ENCODE measurements around the gene SLC38A6. TPM values are rescaled to one million over a fixed set of nuclear protein-coding genes. Genes with fewer than 3 reads are reported as not detected.
A peak's percentile ranks its signal among the peaks of the same experiment; 100 is the strongest.

Gene SLC38A6
- total RNA-seq, 1 experiment from 2014 or later: 28.0 TPM

DNA sequence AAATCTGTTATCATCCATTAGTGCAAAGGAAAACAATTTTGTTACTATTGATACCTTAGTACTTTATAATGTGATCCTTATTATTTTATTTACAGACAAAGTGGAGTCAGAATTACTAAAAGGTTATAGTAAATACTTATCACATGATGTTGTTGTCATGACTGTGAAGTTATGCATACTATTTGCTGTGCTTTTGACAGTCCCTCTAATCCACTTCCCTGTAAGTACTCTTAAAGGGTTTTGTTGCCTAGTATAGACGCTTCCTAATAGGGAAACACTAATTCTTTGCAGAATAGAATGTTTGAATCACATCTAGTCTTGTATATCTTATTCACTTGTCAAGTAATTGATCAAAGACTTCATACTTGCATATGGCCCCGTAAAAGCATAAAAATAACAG is 69.4 kb downstream of the SLC38A6 start:
- Histone ChIP-seq H3K27me3 (replicated peaks; ENCODE audit: insufficient read depth, low read depth, low read length, poor library complexity) (no peaks in the 10 kb centered on the region), H3K4me1 (ENCODE audit: insufficient read depth, low read length, poor library complexity, severe bottlenecking) (peaks cover 24% of the 10 kb centered on the region), H3K9me3 (ENCODE audit: low read depth, low read length, poor library complexity, severe bottlenecking) (peaks cover 8% of the 10 kb centered on the region), H3K27ac (ENCODE audit: low read depth, low read length, poor library complexity, severe bottlenecking) (peak overlapping the region; percentile 34), H3K36me3 (ENCODE audit: insufficient read depth, low read length, poor library complexity, severe bottlenecking) (no peaks in the 10 kb centered on the region), H3K4me3 (ENCODE audit: low read depth, low read length, poor library complexity, severe bottlenecking) (no peak overlapping the region)
- no peak for TF ChIP-seq EZH2 (IDR thresholded peaks at IDR 0.05; ENCODE audit: borderline replicate concordance, low read depth, low read length, poor library complexity, severe bottlenecking)
- TF ChIP-seq CTCF (conservative IDR thresholded peaks at IDR 0.05; ENCODE audit: low read depth, low read length): no peak
- ChIA-PET CTCF (no interaction called here), POLR2A (ENCODE audit: low non-redundant PET) (no interaction called here)
- BruUV-seq (replicated peaks): no TSS peak
- intact Hi-C loops (cut with micrococcal nuclease; ENCODE audit: unreplicated experiment): no loop called here
- peak; percentile 45 for DNase-seq (ENCODE audit: low spot score)

- Histone ChIP-seq H3K27me3 (replicated peaks; ENCODE audit: insufficient read depth, low read depth, low read length, poor library complexity) (no peaks in the 10 kb centered on the region), H3K4me3 (ENCODE audit: low read depth, low read length, poor library complexity, severe bottlenecking) (no peak overlapping the region), H3K36me3 (ENCODE audit: insufficient read depth, low read length, poor library complexity, severe bottlenecking) (no peaks in the 10 kb centered on the region), H3K27ac (ENCODE audit: low read depth, low read length, poor library complexity, severe bottlenecking) (peak overlapping the region; percentile 34), H3K9me3 (ENCODE audit: low read depth, low read length, poor library complexity, severe bottlenecking) (peaks cover 8% of the 10 kb centered on the region), H3K4me1 (ENCODE audit: insufficient read depth, low read length, poor library complexity, severe bottlenecking) (peaks cover 24% of the 10 kb centered on the region)
- intact Hi-C loops (cut with micrococcal nuclease; ENCODE audit: unreplicated experiment): no loop called here
- ChIA-PET POLR2A (ENCODE audit: low non-redundant PET) (no interaction called here), CTCF (no interaction called here)
- peak; percentile 77 for DNase-seq (ENCODE audit: low spot score)
- TF ChIP-seq EZH2 (IDR thresholded peaks at IDR 0.05; ENCODE audit: borderline replicate concordance, low read depth, low read length, poor library complexity, severe bottlenecking) (no peak), CTCF (conservative IDR thresholded peaks at IDR 0.05; ENCODE audit: low read depth, low read length) (no peak)
- BruUV-seq (replicated peaks): no TSS peak
These were observed 70.0 kb downstream of the SLC38A6 start for GRCh38 chr14:61051051-61051450.

- no TSS peak for BruUV-seq (replicated peaks)
- H3K9me3 ChIP-seq (ENCODE audit: low read depth, low read length, poor library complexity, severe bottlenecking): peaks cover 8% of the 10 kb centered on the region
- no peak overlapping the region for H3K27ac ChIP-seq (ENCODE audit: low read depth, low read length, poor library complexity, severe bottlenecking)
- TF ChIP-seq EZH2 (IDR thresholded peaks at IDR 0.05; ENCODE audit: borderline replicate concordance, low read depth, low read length, poor library complexity, severe bottlenecking): no peak
- H3K27me3 ChIP-seq (replicated peaks; ENCODE audit: insufficient read depth, low read depth, low read length, poor library complexity): no peaks in the 10 kb centered on the region
- DNase-seq (ENCODE audit: low spot score): no peak
- CTCF ChIA-PET: no interaction called here
- peaks cover 24% of the 10 kb centered on the region for H3K4me1 ChIP-seq (ENCODE audit: insufficient read depth, low read length, poor library complexity, severe bottlenecking)
- no peaks in the 10 kb centered on the region for H3K36me3 ChIP-seq (ENCODE audit: insufficient read depth, low read length, poor library complexity, severe bottlenecking)
- POLR2A ChIA-PET (ENCODE audit: low non-redundant PET): no interaction called here
- H3K4me3 ChIP-seq (ENCODE audit: low read depth, low read length, poor library complexity, severe bottlenecking): no peak overlapping the region
- intact Hi-C loops (cut with micrococcal nuclease; ENCODE audit: unreplicated experiment): no loop called here
These were observed 70.6 kb downstream of the SLC38A6 start for GRCh38 chr14:61051621-61052020.

DNA sequence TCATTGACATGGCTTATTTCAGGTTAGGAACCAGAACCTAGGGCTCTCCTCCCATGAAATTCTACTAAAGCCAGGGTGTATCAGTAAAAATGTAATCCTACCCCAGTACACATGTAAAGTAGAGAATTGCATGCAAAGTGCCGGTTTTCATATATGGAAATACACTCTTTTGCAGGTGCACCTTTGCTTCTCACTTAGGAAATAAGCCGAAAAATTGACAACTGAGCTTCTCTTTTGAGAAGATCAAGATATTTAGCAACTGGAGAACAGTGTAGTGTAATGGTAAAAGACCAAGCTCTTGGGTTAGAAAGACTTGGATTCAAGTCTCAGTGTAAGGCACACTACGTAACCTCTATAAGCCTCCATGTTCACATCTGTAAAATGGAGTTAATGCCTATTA is 82.4 kb downstream of the SLC38A6 start:
- Histone ChIP-seq H3K27me3 (replicated peaks; ENCODE audit: insufficient read depth, low read depth, low read length, poor library complexity) (no peaks in the 10 kb centered on the region), H3K27ac (ENCODE audit: low read depth, low read length, poor library complexity, severe bottlenecking) (no peak overlapping the region), H3K4me1 (ENCODE audit: insufficient read depth, low read length, poor library complexity, severe bottlenecking) (peaks cover 4% of the 10 kb centered on the region), H3K4me3 (ENCODE audit: low read depth, low read length, poor library complexity, severe bottlenecking) (no peak overlapping the region), H3K36me3 (ENCODE audit: insufficient read depth, low read length, poor library complexity, severe bottlenecking) (no peaks in the 10 kb centered on the region), H3K9me3 (ENCODE audit: low read depth, low read length, poor library complexity, severe bottlenecking) (no peaks in the 10 kb centered on the region)
- ChIA-PET POLR2A (ENCODE audit: low non-redundant PET) (no interaction called here), CTCF (no interaction called here)
- no peak for TF ChIP-seq EZH2 (IDR thresholded peaks at IDR 0.05; ENCODE audit: borderline replicate concordance, low read depth, low read length, poor library complexity, severe bottlenecking)
- intact Hi-C loops (cut with micrococcal nuclease; ENCODE audit: unreplicated experiment): no loop called here
- BruUV-seq (replicated peaks): no TSS peak
- DNase-seq (ENCODE audit: low spot score): no peak

Measured in A673 (cell line).